ENCODE measurements around the gene EVA1C. TPM values are rescaled to one million over a fixed set of nuclear protein-coding genes. Genes with fewer than 3 reads are reported as not detected.

The EVA1C gene
- total RNA-seq, 1 experiment from 2014 or later = 29.3 TPM

- no peak overlapping the region for H3K27ac ChIP-seq (ENCODE audit: low read depth, low read length)
Measured at GRCh38 chr21:32496568-32496967, 84.1 kb downstream of the EVA1C start.

More at GRCh38 chr21:32496568-32496967, 84.1 kb downstream of the EVA1C start:
- CTCF ChIA-PET = no interaction called here
- Histone ChIP-seq H3K9me3 (ENCODE audit: control insufficient read depth in 1 of 2, insufficient read depth in 1 of 2, low read depth in 1 of 2, low read length in 2 of 2) (no peaks in the 10 kb centered on the region), H2AFZ (ENCODE audit: low read depth, low read length, poor library complexity, severe bottlenecking) (no peak overlapping the region), H3K4me3 (replicated peaks in 1 of 2; ENCODE audit: low read depth in 1 of 2, low read length in 2 of 2) (no peak overlapping the region), H3K27me3 (ENCODE audit: insufficient read depth, low read length) (no peaks in the 10 kb centered on the region), H3K4me1 (ENCODE audit: control insufficient read depth in 1 of 2, insufficient read depth in 2 of 2, low read length in 2 of 2) (peaks cover 14 to 21% of the 10 kb centered on the region in 2 experiments), H3K36me3 (ENCODE audit: control insufficient read depth in 1 of 2, insufficient read depth in 2 of 2, low read length in 2 of 2) (peaks cover 3 to 6% of the 10 kb centered on the region in 2 experiments; a peak in 3 of 4 replicates), H3K9ac (ENCODE audit: low read length) (no peak overlapping the region), H3K79me2 (ENCODE audit: insufficient read depth, low read length) (peaks cover 4% of the 10 kb centered on the region; the same call in 1 of the 2 replicates), H3K9me2 (ENCODE audit: insufficient read depth) (no peaks in the 10 kb centered on the region), H3K4me2 (ENCODE audit: low read length) (no peak overlapping the region), H4K20me1 (ENCODE audit: insufficient read depth) (no peaks in the 10 kb centered on the region)
- TSS peak; percentile 27 for BruUV-seq (replicated peaks)
- TF ChIP-seq EZH2phosphoT487 (IDR thresholded peaks at IDR 0.05; ENCODE audit: borderline replicate concordance) (no peak), ELF1 (IDR thresholded peaks at IDR 0.05; ENCODE audit: borderline replicate concordance, low read depth) (no peak), SP1 (IDR thresholded peaks at IDR 0.05; ENCODE audit: low read depth) (no peak), ZBTB33 (IDR thresholded peaks at IDR 0.05; ENCODE audit: extremely low read depth, insufficient replicate concordance, low read length) (no peak), SRF (IDR thresholded peaks at IDR 0.05; ENCODE audit: low read depth) (no peak), SIN3A (IDR thresholded peaks at IDR 0.05; ENCODE audit: low read depth) (no peak), TCF7L2 (IDR thresholded peaks at IDR 0.05; ENCODE audit: borderline replicate concordance, extremely low read depth, insufficient read depth, insufficient read length) (no peak)
- POLR2A ChIA-PET = no interaction called here
- intact Hi-C loops (cut with micrococcal nuclease) = no loop called here
- RAD21 ChIA-PET (ENCODE audit: low non-redundant PET in 1 of 2, low total read pairs in 2 of 2, uncharacterized antibody in 2 of 2, unreplicated experiment in 2 of 2) = no interaction called here
- DNase-seq (ENCODE audit: low read depth, low spot score) = no peak
- no peak for ATAC-seq

Measured in HCT116 (cell line).